Activated CD4-positive, alpha-beta T cell treated with anti-CD3 and anti-CD28 coated beads, Interleukin-2, Interleukin-6, amounts not matched to agents 100 ng/mL and 50 ng/mL, durations not matched to agents 16 hours and 8 hours (primary cell): ENCODE data around the gene ESR1.
"Not testable (repeated sequence)": the region's sequence is repeated elsewhere in the genome, so short reads cannot be mapped to it uniquely, and the experiment has no call there.

Experiments
- DNase-seq: peaks from one replicate; pipeline ENCODE4 v3.0.0-alpha.2; 2020

The ESR1 gene

GRCh38 chr6:152099446-152100182 is 292.1 kb downstream of the ESR1 start:
- DNase-seq: no peak

- DNase-seq: no peak
Observed at GRCh38 chr6:152100183-152100618, 292.7 kb downstream of the ESR1 start.

- DNase-seq: no peak
Observed at GRCh38 chr6:152107973-152108372, 300.5 kb downstream of the ESR1 start.

GRCh38 chr6:152110886-152111820 is 303.7 kb downstream of the ESR1 start:
- no peak for DNase-seq

GRCh38 chr6:152112491-152113261 is 305.2 kb downstream of the ESR1 start:
- no peak for DNase-seq

- DNase-seq: peak; percentile 16
Observed at GRCh38 chr6:152117156-152118133, 310.0 kb downstream of the ESR1 start.

GRCh38 chr6:152118224-152118623 is 310.7 kb downstream of the ESR1 start:
- no peak for DNase-seq

GRCh38 chr6:152118678-152119077 is 311.2 kb downstream of the ESR1 start:
- DNase-seq: no peak

GRCh38 chr6:152119831-152120230 is 312.3 kb downstream of the ESR1 start:
- no peak for DNase-seq

GRCh38 chr6:152121910-152122309 is 314.4 kb downstream of the ESR1 start:
- no peak for DNase-seq

GRCh38 chr6:152122434-152122833 is 315.0 kb downstream of the ESR1 start:
- no peak for DNase-seq

GRCh38 chr6:152123076-152123475 is 315.6 kb downstream of the ESR1 start:
- DNase-seq: no peak

GRCh38 chr6:152124429-152125074 is 317.1 kb downstream of the ESR1 start:
- DNase-seq: peak; percentile 38

- no peak for DNase-seq
Observed at GRCh38 chr6:152127432-152128165, 320.1 kb downstream of the ESR1 start.

- no peak for DNase-seq
Observed at GRCh38 chr6:152129691-152130151, 322.2 kb downstream of the ESR1 start.

GRCh38 chr6:152130441-152130840 is 323.0 kb downstream of the ESR1 start:
- no peak for DNase-seq

- no peak for DNase-seq
Observed at GRCh38 chr6:152135755-152136448, 328.4 kb downstream of the ESR1 start.

- no peak for DNase-seq
Observed at GRCh38 chr6:152136449-152136825, 329.0 kb downstream of the ESR1 start.

GRCh38 chr6:152138344-152138743 is 330.9 kb downstream of the ESR1 start:
- not testable (repeated sequence) for DNase-seq

GRCh38 chr6:152142105-152142504 is 334.6 kb downstream of the ESR1 start:
- no peak for DNase-seq
